HG03139 (cell line): ENCODE results near the gene SCPEP1.

Source experiments
- ATAC-seq: cut with Tn5 transposase; IDR thresholded peaks from one replicate; pipeline ENCODE4 v1.9.1; 2021; ENCODE audit not compliant: unreplicated experiment

SCPEP1 gene

DNA sequence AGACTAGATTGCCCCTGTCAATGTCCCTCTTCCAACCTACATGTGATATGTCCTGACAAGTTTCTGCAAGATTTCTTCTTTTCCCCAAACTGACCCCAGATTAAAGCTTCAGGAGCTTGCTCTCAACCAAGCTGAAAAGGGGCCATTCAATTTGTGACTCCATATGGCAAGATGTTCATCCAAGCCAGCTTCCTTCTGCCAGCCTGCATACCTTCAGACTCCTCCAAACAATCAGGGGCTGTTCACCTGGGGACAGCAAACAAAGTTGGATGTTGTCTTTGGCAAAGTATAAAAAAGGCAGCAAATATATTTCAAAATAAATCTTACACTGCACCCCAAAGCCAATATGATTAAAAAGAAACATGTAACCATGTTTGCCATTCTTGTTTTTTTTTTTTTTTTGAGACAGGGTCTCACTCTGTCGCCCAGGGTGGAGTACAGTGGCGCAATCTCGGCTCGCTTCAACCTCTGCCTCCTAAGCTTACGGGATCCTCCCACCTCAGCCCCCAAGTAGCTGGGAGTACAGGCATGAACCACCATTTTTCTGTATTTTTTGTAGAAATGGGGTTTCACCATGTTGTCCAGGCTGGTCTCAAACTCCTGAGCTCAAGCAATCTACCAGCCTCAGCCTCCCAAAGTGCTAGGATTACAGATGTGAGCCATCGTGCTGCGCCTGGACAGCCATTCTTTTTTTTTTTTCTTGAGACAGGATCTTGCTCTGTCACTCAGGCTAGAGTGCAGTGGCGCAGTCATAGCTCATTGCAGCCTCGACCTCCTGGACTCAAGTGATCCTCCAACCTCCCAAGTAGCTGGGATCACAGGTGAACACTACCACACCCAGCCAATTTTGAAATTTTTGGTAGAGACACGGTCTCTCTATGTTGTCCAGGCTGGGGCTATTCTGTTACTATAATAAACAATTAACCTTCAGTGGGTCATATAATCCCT lies 57.1 kb downstream of the SCPEP1 start:
- no peak for ATAC-seq

DNA sequence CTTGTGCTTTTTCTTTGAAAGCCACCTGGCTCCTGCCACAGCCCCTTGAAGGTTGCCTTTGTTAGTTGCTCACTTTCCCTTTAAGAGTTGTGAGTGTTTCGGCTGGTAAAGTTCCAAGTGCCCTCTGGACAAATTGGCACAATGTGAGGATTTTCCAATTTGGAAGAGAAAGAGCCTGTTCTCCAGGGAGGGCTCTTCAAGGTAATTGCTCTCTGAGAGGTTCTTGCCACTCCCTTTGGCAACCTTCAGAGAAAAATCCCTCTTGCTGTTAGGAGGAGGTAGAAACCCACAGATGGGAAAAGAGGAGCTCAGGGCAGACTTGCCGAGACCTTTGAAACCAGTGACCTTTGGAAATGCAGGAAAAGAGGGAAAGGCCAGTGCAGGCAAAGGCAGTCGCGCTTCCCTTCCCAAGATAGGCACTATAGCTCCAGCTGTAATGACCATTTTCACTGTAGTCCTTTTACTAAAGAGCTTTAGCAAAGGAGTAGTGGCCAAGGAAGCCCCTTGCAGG lies 58.1 kb downstream of the SCPEP1 start:
- ATAC-seq: no peak

DNA sequence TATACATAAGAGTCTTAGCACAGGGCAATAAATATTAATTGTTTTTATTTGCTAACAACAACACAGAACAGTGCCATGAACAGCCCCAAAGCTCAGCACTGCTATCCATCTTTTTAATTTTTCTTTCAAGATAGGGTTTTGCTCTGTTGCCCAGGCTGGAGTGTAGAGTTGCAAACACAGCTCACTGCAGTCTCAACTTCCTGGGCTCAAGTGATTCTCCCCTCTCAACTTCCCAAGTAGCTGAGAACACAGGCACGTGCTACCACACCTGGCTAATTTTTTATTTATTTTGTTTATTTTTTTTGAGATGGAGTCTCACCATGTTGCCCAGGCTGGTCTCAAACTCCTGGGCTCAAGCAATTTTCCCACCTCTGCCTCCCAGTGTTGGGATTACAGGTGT lies 59.5 kb downstream of the SCPEP1 start:
- no peak for ATAC-seq

GRCh38 chr17:57038486-57038885 lies 60.6 kb downstream of the SCPEP1 start:
- ATAC-seq: no peak

GRCh38 chr17:57040571-57040970 lies 62.6 kb downstream of the SCPEP1 start:
- no peak for ATAC-seq

- no peak for ATAC-seq
These were observed 65.3 kb downstream of the SCPEP1 start for GRCh38 chr17:57043276-57043675.

DNA sequence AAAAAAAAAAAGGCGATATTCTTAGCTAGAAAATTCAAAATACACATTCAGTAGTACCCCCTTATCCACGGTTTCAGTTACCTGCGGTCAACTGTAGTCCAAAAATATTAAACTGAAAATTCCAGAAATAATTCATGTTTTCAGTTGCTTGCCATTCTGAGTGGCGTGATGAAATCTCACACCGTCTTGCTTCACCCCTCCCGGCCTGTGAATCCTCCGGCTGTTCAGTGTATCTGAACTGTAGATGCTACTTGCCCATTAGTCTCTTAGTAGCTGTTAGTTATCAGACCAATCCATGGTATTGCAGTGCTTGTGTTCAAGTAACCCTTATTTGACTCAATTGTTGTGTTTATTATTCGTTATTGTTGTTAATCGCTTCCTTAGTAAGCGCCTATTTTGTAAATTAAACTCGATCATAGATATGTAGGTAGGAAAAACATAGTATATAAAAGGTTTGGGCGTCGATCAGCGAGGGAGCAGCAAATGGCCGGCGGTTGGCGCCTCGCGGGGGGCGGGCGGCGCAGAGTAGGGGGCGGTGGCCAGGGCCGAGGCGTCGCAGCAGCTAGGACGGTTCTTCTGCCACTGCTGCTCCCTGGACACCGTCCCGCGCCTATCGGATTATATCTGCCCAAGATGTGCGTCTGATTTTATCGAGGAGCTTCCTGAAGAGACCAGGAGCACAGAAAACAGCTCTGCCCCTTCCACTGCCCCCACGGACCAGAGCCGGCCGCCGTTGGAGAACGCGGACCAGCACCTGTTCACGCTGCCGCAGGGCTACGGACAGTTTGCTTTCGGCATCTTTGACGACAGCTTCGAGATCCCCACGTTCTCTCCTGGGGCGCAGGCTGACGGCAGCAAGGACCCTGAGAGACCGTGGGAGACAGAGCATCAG lies 67.3 kb downstream of the SCPEP1 start:
- ATAC-seq: no peak

- no peak for ATAC-seq
These were observed 68.2 kb downstream of the SCPEP1 start for GRCh38 chr17:57045868-57046704.

GRCh38 chr17:57046749-57047148 lies 68.8 kb downstream of the SCPEP1 start:
- ATAC-seq: no peak

GRCh38 chr17:57048096-57048495 lies 70.2 kb downstream of the SCPEP1 start:
- ATAC-seq: no peak

GRCh38 chr17:57050306-57050705 lies 72.4 kb downstream of the SCPEP1 start:
- no peak for ATAC-seq

DNA sequence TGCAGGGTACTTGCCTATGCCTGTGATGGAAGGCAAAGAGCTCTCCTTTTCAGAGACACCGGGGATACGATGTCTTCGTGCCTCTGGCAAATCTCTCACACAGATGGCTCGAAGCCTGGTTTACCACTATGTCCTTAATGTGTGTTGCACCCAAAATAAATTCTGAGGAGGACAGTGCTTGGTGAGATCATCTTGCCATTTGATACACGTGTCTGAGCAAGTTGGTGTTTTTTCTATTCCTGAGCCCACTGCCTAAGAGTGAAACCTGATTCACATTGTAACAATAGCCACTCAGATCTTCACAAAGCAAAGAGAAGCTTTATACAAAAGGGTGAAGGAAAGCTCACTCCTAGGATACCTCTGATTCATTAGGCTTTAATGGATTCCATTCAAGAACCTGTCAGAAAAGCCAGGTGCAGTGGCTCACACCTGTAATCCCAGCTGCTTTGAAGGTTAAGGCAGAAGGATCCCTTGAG lies 74.0 kb downstream of the SCPEP1 start:
- ATAC-seq: no peak
